Suprapubic skin (tissue), 4 donors: ENCODE results near the gene ITPKB.

Experiments
- CTCF ChIP-seq, 2 donors: fragments of 200-600 bp in 1 of 2; fragments of 450-650 bp in 1 of 2; sonication (generic) in 1 of 2; IDR thresholded peaks; one replicate each; pipeline ENCODE4 v1.5.1; 2016 to 2019; ENCODE audit warnings: antibody characterized with exemption in 2 of 2, mild to moderate bottlenecking in 1 of 2, moderate library complexity in 1 of 2
- EP300 ChIP-seq: sonication (generic); formaldehyde crosslinking; IDR thresholded peaks from one replicate; pipeline ENCODE4 v1.6.1; 2017; ENCODE audit warnings: antibody characterized with exemption
- POLR2A ChIP-seq, 2 donors: fragments of 450-650 bp; IDR thresholded peaks; one replicate each; pipeline ENCODE4 v1.6.1; 2017; ENCODE audit warnings: antibody characterized with exemption in 2 of 2, mild to moderate bottlenecking in 2 of 2, moderate library complexity in 2 of 2
- POLR2AphosphoS5 ChIP-seq, 3 donors: sonication (generic); formaldehyde crosslinking; IDR thresholded peaks; one replicate each; pipeline ENCODE4 v1.6.1; 2017; ENCODE audit warnings: antibody characterized with exemption in 3 of 3

- TF ChIP-seq EP300 (no peak), POLR2A (IDR thresholded peaks at IDR 0.05) (no peak), POLR2AphosphoS5 (IDR thresholded peaks at IDR 0.05) (no peak), CTCF (IDR thresholded peaks at IDR 0.05) (no peak)
These were observed 59.8 kb downstream of the ITPKB start for GRCh38 chr1:226679262-226679661.
